ENCODE results near the gene FAF1.

Gene FAF1

DNA sequence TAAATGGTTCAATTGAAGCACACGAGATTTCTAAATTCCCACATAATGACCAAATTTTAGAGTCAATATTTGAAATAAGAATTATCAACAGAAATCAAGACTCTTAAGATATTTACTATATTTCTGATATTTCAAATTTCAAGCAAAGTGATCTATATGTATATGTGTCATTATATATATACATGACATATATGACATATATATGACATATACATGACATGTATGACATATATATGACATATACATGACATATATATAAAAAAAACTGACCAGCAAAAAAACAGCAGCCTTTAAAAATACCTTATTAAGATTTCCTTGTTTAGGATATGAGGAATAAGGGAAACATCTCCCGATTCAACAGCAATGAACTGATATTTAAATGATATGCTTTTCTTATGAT is 266.2 kb downstream of the FAF1 start:
- DNase-seq, result no peak

DNA sequence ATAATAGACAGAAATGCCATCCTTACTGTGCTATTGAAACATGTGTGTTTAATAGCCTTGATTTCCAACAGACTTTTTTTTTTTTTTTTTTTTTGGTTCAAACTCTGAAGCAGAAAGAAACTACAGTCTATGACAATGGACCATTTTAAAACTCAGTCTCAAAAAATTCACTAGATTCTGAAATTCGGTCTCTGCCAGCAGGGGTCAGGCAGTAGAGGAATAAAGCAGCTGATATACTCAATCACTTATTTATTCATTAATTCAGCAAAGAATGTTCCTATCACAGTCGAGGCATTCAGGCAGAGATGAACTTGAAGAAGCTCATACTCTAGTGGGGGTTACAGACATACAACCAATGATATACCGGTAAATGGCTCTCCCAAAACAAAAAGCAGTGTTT is 275.9 kb downstream of the FAF1 start:
- no peak for DNase-seq

GRCh38 chr1:50681931-50682330 is 278.1 kb downstream of the FAF1 start:
- DNase-seq, result no peak

DNA sequence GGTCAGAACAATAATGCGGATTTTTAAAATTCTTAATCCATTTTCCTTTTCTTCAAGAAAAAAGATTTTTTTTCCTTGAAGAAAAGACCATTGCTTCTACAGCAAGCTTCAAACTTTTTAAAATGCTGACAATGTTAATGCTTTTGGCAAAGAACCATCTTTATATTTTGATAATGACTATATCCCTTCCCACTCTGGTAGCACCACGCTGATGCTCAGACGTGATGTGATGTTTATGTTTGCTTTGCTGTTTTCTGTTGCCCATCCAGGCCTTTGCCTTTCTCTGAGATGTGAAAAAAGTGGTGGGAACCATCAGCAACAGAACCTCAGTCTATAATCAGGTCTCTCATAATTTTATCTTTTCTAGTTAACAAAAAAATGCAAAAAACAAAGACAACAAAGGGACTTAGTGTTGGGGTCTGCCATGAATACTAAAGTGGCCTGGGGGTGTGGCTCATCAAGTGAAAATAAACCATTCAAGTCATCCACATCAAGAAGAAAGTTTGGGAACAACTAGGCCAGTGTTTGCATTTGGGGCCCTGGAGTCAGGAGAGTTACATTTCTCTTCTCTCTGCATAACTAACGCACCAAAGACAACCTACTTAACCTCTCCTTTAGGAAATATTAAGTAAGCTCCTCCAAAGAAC is 292.2 kb downstream of the FAF1 start:
- no peak for DNase-seq

DNA sequence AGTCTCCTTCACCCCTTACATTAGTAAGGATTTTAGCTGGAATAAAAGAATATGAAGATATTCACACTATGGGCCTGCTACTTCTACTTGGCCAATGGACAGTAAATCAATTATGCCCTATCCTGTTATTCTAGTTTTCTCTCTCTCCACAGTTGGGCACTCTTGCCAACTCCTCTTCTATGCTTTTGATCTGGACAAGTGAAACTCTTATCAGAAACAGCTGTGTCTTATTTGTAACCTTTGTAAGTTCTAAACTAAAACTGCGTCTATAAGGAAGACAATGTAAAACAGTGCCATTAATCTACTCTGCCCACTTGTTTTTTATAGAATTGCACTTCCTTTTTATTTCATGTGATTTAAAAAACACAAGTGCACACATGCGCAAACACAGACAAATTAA is 292.8 kb downstream of the FAF1 start:
- no peak for DNase-seq

GRCh38 chr1:50666849-50667248 is 293.2 kb downstream of the FAF1 start:
- DNase-seq, result no peak

GRCh38 chr1:50665413-50665812 is 294.7 kb downstream of the FAF1 start:
- no peak for DNase-seq

DNA sequence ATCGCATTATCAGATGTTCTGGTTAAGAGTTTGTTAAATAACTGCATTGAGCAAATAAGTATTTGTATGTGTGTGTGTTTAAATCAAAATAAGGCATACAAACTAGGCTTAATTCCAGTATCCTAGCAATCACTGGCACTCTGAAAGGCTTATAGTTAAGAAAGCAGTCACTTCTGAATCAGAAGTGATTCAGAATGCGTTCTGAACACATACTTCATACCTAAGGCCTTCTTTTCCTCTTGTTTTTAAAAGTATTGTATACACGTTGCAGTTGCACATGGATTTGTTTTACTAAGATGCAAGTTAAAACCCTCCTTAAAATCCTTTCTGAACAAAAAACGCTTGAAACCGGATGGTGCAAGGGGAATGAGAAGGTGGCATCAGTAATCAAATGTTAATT is 298.4 kb downstream of the FAF1 start:
- DNase-seq, result no peak

- no peak for DNase-seq
Measured at GRCh38 chr1:50659107-50659662, 300.9 kb downstream of the FAF1 start.

DNA sequence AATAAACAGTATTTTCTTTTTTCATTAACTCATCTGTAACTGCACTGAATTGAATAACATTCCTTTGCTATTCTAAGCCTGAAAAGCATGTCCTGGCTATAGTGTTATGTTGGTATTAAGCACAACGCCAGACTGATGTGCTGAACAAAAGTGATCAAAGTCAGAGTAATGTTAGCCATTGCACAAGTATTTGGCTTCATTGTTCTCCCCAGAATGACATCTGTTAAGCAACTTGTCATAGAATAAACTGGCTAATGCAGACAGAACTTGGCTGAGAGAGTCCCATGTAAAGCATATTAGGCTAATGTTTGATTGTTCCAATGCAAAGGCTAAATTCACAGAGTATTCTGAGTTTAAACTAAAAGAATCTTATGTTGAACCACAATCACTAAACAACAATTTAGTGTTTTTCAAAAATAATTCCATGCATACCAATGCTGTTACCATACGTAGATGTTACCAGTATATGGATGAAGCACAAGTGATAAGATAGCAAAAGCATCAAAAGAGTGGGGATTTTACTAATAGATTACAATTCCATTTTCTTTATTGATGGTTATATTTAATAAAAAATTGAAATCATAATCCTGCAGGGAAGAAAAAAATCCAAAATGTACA is 301.5 kb downstream of the FAF1 start:
- no peak for DNase-seq

- no peak for DNase-seq
Measured at GRCh38 chr1:50656931-50657330, 303.1 kb downstream of the FAF1 start.

- DNase-seq, result no peak
Measured at GRCh38 chr1:50651476-50652263, 308.4 kb downstream of the FAF1 start.

DNA sequence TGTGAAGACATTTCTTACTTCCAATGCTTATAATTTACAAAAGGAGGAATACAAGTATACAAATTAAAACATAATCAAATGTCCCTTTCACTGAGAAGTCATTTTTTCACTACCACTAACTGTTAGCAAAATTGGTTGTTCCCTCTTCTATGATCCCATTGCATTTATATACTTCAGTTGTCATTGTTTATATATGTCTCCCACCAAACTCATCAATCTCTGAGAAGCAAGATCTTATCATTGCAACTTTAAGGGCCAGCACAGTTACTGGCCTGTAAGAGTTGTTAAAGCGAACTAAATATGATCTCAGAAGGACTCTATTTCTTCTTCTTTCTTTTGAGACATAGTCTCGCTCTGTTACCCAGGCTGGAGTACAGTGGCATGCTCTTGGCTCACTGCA is 313.5 kb downstream of the FAF1 start:
- no peak for DNase-seq

DNA sequence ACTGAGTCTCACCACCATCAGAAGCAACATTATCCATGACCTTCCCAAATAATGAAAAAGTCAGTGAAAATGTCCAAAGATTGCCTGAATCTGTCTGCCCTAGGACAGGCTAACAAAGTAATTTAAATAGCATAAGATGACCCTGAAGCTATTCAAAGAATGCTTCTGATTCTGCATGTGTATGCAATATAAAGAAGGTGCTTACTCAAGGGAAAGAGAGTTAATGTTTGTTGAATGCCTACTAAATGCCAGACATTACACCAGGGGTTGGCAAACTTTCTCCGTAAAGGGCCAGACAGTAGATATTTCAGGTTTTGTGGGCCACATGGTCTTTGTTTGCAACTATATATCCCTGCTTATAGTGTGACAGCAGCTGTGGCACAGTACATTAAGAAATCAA is 314.9 kb downstream of the FAF1 start:
- DNase-seq, result no peak

DNA sequence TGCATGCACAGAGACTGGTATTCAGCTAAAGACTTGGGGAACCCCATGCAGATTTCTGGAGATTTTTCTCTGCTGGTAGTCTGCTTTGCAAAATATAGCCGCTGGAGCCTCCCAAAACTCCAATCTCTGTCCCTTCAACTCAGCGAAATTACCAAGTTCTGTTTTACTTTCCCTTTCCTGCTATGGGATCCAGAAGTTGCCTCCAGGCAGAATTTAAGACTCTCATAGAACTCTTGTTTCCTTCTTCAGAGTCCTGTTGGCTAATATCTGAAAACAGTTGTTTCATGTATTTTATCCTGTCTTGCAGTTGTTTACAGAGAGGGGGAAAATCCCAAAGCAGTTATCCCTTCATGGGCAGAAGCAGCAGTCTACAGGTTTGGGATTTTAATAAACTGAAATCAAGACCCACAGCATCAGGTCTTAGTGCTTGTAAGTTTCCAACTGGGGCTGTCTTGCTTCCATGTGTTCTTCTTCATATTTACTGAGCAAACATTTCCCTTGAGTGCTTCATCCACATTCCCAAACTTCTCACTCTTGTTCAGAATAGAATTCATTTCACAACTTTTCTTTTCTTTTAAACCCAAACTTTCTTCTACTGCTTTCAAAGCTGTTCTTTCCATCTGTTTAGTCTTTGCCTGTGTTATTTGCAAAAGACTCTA is 315.5 kb downstream of the FAF1 start:
- no peak for DNase-seq

GRCh38 chr1:50637460-50637859 is 322.6 kb downstream of the FAF1 start:
- no peak for DNase-seq

DNA sequence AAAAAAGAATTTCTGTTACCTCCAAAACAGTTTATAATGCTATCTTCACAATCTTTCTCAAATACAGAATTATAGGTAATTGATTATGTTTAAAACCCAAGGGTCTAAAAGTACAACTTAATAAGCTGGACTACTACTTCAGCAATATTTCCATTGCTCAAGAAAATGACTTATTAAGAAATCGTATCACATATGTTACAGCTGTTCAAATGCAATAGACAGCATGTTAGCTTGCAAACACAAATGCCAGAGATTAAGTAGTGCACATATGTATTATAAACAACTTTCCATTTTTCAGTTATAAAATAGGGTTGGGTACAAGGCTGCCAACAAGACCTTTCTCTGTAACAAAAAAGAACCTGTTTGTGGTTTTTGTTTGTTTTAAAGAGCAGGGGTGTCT is 325.8 kb downstream of the FAF1 start:
- no peak for DNase-seq

GRCh38 chr1:50633465-50633864 is 326.6 kb downstream of the FAF1 start:
- no peak for DNase-seq

GRCh38 chr1:50631161-50631560 is 328.9 kb downstream of the FAF1 start:
- DNase-seq, result no peak

DNA sequence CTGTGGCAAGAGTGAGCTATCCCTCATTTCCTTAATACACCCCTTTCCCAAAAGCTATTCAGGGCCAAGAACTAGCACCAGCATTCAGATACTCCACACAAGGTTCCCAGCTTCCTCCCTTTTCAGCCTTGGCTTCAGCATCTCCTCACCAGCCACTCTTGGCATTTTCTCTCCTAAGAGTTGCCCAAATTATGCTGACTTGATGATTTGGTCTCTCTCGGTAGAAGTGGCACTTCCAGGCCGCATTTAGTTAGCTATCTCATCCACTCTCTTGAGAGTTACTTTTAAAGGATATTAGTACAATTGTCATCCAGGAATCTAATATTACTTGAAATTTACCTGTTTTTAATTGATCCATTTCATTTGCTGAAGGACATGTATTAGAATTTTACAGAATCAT is 337.8 kb downstream of the FAF1 start:
- no peak for DNase-seq

DNA sequence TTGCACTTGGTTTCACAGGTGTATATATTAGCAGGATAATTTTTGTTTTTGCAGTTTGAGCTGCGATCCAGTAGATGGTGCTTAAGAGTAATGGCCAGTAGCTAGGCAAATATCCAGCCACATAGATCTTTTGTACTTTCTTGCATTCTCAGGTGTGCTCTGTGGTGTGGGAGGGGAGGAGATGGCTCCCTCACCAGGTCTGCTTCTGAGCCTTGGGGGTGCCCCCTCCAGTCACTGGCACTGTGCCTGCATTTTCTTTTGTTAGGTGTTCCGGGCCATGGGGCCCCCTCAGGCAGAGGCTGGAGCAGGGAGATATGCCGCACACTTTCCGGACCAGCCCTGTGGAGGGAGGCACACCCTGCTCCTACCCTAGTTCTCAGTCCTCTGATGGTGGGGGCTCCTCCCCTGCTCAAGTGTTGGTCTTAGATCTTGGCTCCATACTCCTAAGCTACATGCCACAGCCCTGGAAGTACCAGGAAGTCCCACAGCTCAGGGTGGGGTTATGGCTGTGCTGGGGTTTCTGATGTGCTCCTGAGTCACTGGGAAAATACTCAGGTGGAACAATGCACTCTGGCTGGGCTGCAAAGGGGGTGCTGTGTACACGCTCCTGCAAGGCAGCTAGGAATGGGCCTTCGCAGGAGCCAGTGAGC is 339.3 kb downstream of the FAF1 start:
- DNase-seq, result no peak

DNA sequence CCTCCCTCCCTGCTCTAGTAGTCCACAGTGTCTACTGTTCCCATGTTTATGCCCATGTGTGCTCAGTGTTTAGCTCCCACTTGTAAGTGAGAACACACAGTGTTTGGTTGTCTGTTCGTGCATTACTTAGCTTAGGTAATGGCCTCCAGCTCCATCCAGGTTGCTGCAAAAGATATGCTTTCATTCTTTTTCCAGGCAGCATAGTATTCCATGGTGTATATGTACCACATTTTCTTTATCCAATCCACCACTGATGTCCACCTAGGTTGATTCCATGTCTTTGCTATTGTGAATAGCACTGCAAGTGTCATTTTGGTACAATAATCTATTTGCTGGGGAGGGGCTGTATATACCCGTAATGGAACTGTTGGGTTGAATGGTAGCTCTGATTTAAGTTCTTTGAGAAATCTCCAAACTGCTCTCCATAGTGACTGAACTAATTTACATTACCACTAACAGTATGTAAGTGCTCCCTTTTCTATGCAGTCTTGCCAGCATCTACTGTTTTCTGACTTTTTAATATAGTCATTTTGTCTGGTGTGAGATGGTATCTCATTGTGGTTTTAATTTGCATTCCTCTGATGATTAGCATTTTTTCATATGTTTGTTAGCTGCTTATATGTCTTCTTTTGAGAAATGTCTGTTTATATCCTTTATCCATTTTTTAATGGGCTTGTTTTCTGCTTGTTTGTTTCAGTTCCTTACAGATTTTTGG is 344.9 kb downstream of the FAF1 start:
- no peak for DNase-seq

Data from activated CD4-positive, alpha-beta T cell treated with anti-CD3 and anti-CD28 coated beads for 4 hours (primary cell).